Renal pelvis (tissue), 4 donors: ENCODE data around the gene LHPP. TPM values are rescaled to one million over a fixed set of nuclear protein-coding genes. Genes with fewer than 3 reads are reported as not detected.
"Not testable (repeated sequence)": the region's sequence is repeated elsewhere in the genome, so short reads cannot be mapped to it uniquely, and the experiment has no call there.

ENCODE experiments used
- DNase-seq: peaks from one replicate; pipeline ENCODE4 v3.0.0-alpha.2; 2013
- polyA plus RNA-seq, 3 donors: library from polyadenylated mRNA; unstranded; fragments of 120-200 nt; gene quantifications; one replicate each; pipeline ENCODE4 v1.2.1, GENCODE V29; 2013; ENCODE audit not compliant: insufficient read length in 3 of 3

The LHPP gene
- polyA plus RNA-seq, 3 donors = 19.6 to 26.3 (median 24.2) TPM

DNA sequence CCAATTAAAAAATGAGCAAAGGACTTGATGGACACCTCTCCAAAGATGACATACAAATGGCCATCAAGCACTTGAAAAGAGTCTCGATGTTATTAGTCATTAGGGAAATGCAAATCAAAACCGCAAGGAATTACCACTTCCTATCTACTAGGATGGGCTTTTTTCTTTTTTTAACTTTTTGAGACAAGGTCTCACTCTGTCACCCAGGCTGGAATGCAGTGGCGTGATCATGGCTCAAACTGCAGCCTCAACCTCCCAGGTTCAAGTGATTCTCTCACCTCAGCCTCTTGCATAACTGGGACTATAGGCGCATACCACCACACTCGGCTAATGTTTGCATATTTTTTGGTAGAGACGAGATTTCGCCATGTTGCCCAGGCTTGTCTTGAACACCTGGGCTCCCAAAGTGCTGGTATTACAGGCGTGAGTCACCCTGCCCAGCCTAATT is 25.4 kb upstream of the LHPP start:
- DNase-seq = no peak

DNA sequence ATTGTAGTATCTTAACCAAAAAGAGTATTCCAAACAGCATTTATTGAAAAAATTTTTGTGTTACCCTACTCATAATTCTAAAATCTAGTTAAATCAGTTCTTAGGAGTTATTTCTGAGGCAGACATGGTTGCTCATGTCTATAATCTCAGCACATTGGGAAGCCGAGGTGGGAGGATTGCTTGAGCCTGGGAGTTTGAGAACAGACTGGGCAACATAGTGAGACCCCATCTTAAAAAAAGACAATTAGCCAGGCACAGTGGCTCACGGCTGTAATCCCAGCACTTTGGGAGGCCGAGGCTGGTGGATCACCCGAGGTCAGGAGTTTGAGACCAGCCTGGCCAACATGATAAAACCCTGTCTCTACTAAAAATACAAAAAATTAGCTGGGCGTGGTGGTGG is 19.9 kb upstream of the LHPP start:
- not testable (repeated sequence) for DNase-seq

DNA sequence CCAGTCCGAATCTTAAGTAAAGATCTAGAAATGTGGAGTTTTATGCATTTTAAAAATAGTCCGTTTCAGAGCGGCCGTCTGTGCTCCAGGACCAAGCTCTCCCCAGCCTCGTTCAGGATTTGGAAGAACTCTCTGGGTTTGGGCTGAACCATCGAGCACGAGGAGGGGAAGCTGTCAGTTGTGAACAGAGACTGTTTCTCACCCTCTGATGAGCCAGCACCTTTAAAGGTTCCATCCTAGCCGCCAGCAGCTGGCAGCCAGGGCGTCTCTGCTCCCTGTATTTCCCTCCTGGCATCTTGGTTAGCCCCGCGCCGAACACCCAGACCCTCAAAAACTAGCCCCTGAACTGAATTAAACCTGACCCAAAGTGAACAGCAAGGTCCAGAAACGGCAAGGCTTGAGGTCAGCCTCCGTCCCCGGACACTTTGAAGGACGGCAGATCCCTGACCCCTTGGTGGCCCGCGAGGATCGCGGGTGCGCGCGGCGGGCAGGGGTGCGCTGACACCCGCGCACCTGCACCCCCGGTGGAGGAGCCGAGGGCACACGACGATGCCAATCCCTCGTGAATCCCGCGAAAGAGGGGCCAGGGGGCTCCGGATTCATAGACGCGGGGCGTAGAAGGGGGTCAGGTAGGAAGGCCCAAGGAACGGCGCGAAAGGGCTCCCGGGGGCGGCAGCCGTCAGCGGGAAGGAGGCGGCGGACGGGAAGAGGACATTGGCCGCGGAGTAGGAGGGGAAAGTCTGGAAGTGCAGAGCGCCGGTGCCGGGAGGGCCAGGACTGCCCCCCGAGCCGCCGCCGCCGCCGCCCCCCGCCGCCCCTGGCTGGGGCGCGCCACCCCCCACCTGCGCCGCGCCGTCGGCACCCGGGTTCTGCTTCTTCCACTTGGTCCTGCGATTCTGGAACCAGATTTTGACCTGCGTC is 14.5 kb upstream of the LHPP start:
- DNase-seq = no peak

DNA sequence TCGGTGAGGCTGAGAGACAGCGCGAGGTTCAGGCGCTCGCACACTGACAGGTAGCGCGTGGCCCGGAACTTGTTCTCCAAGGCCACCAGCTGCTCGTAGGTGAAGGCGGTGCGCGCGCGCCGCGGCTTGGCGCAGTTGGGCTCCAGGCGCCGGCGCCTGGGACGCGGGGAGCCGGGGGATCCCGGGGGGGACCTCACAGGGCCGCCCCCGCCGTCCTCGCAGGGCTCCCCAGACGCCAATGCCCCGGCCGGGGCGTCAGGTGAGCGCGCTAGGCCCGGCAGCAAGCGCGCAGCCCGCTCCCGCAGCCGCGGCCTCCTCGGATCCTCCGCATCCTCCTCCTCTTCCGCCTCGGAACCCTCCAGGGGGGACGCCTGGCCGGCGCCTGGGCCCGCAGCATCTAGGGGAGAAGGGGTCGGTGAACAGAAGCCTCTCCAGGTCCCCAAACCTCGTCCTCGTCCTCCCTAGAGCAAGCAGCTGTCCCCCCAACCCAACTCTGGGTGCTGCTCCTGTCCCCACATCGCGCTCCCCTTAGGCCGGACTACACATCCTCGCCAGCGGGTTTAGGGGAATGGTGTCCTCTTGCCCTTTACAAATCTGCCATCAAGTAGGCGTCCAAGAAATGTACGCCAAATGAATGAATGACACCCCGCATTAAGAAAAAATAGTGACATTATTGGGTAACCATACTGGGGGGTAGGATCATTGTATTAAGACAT is 13.7 kb upstream of the LHPP start:
- DNase-seq = no peak

DNA sequence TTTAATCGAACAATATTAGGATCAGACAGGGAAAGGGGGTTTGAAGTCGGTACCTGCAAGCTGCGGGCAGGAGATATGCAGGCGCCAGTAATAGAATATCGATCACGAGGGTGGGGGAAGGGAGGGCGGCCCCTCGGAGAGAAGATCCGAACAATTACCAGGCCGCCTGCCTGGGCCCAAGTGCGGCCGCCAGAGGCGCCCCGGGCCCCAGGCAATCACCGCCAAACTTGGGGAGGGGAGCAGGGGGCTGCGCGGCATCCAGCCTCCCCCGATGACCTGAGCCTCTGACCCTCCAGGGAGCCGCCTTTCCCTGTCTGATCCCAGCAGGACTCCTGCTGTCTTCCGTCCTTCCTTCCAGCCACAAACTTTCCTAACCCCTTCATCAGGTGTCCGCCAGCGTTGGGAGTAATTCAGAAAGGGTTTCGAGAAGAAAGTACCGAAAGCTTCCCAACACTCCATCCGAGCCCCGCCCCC is 12.9 kb upstream of the LHPP start:
- DNase-seq = no peak

DNA sequence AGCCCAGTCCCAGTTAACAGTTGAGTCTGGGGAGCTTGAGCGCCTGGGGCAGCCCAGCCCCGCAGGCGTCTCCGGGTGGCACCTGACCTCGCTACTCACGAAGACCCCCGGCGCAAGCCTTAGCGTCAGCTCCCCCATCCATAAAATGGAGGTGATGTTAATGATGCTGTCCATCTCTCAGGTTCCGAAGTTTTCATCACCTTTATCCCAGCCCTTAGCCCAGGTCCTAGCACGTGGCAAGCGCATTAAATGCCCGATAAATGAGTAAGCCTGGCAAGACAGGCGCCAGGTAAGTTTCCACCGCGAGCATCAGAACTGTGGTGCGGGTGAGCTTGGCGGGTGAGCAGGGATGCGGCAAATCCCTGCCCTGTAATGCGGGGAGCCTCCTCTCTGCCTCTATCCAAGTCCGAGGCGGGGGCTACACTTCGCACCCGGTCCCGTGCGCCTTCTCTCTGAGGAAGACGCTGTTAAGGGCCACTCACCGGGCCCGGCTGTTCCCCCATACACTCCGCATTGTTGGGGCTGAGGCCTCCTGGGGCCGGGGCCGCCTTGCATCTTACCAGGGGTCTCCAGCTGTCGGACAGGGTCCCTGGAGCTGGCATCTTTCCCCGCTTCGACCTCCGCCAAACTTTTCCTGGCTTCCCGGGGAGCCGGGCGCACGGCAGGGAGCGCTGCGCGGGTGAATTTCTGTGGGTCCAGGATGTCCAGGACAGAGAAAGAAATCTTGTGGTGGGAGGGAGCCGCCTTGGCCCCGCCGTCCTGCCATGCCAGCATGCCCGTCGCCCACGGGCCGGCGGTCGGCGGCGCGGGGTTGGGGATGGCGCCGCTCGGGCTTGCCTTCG is 12.2 kb upstream of the LHPP start:
- no peak for DNase-seq

DNA sequence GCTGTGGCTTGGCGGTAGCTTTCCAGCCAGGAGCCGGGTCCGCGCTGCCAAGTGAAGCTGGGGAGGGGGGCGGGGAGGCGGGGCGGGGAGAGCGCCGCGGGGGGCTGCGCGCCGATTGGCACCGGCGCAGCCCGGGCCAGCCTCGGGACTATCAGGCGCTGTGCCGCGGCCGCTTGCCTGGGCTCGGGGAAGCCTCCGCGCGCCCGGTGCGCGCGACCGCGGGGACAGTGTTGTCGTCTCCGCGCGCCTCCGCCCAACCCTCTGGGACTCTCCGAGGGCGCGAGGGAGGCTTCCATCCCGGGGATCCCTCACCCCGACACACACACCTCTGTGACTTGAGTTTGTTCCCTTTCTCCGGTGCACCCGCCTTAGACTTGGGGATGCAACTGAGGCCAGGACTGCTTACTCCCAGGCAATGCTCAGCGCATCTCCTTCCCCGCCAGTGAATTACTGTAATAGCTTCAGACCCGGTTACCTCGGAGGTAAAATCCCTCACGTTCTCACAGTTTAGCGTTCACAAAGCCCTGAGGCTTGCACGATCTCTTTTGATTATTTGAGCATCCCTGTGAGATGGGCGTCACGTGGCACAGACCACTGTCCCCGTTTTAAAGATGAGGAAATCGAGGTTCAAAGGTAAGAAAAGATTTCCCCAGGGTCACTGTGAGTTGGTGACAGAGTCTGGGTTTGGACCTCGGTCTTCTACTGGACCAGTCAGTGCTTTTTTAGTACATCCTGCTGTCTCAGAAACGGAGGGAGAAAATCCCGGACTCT is 11.4 kb upstream of the LHPP start, which contains the start of gene NKX1-2:
TSS of gene NKX1-2 (minus strand) at position 24 of the 771 bp plus-strand sequence. CDS start 92 bp downstream, outside the sequence.
- DNase-seq = no peak

DNA sequence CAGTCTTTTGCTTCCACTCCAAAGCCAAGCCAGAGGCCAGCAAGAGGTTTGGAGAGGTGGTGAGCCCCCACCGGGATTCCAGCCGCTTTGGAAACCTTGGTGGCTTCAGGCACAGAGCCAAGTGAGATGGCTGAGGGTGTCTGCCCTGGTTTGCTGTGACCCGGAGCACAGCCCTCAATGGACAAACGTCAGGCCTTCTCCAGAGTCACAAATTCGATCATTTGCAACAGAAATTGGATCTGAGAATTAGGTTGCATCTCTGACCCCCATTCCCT is 10.9 kb upstream of the LHPP start:
- no peak for DNase-seq

DNA sequence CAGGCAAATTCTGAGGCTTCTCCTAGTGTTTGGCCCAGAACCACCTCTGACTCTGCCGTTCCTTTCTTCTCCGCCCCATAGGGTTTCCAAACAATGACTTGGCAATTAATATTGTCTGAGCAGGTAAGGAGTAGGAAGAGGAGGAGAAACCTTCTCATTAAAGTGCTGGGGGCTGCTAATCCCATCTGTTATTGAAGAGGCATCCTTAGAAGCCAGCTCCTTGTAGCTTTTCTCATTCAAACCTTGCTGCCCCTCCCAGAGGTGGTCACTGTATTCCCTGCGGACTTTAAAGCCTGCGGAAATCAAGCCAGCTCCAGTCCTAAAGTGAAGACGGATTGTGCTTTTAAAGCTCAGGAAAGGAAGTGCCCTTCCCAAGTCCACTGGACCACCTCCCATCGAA is 10.3 kb upstream of the LHPP start:
- no peak for DNase-seq

DNA sequence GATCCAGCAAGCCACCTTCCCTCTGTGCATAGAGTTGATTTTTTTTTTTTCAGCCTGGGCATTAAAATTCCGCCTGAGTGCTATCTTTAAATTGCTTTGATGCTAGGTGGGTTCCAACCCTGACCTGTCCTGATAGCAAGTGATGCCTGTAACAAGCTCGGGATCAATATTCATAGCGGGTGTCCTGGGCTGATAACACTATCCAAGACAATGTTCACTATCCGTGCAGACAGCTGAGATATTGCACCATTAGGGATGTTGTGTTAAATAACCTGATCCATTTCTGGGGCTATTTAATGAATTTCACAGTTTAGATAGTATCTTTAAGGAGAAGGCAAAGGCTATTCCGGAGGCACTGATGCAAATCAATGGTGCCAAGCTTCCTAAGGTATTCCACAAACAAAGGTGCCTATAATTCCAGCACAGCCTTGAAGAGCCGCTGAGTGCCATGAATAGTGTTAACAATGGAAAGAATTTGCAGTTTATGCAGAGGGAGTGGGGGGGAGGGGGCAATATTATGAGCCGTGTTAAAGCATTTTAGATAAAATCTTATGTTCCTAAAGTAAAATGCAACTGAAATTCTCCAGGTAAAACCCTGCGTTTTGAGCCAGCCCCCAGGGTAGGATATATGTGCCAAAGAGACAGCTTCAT is 7.5 kb upstream of the LHPP start:
- DNase-seq = no peak

DNA sequence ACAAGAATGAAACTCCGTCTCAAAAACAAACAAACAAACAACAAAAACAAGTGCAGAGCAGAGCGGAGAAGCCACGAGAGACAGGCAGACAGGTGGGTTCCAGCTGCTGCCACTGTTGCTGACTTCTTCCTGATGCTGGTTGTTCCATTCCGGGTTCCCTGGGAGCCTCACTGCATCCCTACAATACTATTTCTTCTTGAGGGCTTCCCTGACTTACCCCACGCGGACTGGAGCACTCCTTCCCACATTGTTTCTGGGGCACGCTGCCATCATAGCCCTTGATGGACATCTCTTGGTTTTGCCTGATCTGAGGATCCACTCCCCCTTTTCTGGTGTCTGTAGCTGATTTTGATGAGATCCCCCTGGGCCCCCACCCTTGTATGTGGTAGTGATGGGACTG is 6.2 kb upstream of the LHPP start:
- no peak for DNase-seq

DNA sequence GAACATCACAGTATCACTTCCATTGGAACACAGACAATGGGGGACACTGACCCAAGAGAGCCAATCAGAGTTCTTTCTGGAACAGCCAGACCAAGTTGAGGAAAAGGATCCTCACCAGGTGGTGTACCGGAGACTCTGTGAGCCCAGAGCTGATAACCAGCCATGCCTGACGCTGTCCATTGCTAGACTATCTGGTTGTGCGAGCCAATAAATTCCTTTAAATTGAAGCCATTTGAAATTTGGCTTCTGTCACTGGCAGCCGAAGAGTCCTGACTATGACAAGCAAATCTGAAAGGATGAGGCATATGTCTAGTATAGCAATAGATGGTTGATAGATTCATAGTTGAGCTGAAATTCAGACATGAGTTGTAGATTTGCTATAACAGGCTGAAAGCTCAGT is 3.1 kb upstream of the LHPP start:
- no peak for DNase-seq

DNA sequence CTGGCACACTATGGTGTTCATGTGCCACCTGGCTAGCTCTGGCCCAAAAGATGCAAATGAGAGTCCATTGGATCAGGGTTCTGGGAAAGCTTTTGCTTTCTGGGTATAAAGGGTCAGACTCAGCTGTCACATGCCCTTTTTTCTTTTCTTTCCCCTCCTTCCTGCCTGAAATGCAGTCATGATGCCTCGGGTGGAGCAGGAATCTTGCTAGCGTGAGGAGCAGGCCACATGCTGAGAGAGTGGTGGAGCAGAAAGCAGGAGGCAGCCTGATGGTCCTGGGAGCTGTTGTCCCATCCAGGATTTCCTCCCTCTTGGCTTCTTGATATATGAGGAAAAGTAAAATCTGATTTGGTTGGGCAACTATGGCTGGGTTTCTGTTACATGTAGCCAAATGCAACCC is 2.7 kb upstream of the LHPP start:
- no peak for DNase-seq

DNA sequence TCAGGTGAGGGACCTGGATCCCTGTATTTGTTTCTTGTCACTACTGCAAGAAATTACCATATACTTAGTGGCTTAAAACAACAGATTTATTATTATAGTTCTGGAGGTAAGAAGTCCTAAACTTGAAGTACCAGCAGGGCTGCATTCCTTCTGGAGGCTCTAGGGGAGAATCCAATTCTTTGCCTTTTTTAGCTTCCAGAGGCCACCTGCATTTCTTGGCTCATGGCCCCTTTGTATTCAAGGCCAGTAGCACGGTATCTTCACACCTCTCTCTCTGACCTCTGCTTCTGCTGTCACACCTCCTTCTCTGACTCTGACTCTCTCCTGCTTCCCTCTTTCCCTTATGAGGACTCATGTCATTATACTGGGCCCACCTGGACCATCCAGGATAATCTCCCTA is 2.2 kb upstream of the LHPP start:
- no peak for DNase-seq

DNA sequence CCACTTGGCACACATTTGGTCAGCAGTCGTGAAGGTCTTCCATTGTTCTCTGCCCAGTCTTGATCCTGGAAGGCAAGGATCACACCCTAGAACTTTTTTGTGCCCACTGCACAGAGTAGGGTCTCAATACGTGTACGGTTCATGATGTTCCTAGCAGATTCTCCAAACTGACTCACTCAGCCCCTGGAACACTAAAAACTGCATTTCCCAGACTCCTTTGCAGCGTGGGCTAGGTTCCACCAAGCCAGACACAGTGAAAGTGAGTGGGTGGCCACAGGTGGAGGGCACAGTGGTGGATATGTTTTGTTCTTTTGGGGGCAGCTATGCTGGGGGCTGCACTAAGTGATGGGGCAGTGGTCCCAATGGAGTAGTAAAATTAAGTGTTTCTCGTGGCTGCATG is 1.5 kb upstream of the LHPP start:
- no peak for DNase-seq

DNA sequence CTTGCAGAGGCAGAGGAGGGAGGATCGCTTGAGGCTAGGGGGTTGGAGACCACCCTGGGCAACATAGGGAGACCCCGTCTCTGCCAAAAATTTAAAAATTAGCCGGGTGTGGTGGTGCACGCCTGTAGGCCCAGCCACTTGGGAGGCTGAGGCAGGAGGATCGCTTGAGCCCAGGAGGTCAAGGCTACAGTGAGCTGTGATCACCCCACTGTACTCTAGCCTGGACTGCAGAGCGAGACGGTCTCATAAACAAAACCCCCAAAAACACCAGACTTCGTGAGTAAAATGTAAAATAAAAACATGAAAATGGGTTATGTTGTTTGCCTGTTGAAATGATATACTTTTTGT is 699 bp downstream of the LHPP start:
- DNase-seq = no peak

DNA sequence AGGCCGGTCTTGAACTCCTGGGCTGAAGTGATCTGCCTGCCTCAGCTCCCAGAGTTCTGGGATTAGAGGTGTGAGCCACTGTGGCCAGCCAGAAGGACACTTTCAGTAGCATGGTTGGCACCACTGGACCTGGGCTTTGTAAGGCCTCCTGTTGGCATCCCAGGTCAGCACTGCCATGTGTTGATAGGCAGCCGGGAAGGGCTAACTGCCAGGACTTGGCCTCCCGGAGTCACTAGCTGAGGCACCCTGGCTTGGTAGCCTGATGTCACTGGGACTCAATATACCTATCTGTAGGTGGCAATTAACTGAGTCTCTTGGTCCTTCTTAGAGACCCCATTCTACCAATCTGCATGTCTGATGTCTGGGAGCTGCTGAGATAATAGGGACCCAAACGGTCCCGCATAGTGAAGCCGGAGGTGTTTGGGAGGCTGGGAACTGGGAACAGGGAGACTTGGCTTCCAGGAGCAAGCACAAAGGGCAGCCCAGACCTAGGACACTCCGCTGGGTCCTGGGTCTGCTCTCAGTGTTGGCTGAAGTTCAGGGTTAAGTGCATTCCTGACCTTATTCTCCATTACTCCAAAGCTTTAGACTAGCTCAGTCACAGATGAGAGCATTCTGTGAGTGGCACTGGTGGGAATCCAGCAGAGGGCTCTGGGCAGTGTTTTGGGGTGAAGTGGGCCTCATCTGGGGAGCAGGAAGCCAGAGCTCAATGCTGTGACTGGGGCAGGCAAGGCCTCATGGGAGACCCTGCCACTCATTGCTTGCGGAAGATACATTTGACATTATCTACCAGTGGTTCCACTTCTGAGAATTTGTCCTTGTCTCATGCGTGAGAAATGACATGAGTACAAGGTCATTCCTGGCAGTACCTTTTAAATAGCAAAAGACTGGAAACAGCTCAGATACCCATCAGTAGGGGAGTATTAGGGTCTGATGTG is 2.7 kb downstream of the LHPP start:
- DNase-seq = no peak

DNA sequence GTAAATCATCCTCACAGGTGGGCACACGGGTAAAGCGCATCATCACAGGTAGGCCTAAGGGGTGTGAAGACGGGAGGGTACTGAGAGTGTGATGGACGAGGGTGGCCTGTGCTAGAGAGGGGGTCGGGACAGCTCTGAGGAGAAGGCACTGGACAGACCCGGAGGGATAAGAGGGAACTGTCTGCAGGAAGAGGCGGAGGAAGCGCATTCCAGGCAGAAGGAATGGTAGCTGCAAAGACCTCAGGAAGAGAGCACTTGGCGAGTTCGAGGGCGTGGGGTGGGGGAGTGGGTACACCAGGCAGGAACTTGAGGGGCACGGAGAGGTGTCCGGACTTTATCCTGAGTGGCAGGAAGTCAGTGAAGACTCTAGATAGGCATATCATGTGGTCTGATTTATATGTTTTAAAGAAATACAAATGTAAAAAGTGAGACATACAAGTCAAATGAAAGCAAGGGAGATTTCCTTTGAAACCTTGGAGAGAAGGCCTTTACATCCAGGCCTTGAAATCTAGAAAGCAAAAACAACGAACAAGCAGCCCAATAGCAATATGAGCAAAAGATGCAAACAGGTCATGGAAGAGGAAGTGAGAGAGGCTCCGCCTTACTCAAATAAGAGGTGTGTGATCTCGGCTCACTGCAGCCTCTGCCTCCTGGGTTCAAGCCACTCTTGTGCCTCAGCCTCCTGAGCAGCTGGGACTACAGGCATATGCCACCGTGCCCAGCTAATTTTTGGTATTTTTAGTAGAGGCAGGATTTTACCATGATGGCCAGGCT is 3.6 kb downstream of the LHPP start:
- no peak for DNase-seq
